HG03175 (cell line): ENCODE measurements around the gene UBE2D3.

ENCODE experiments used
- ATAC-seq: cut with Tn5 transposase; IDR thresholded peaks from one replicate; pipeline ENCODE4 v1.9.1; 2021; ENCODE audit warnings: mild to moderate bottlenecking, moderate library complexity; ENCODE audit not compliant: unreplicated experiment

Gene UBE2D3

DNA sequence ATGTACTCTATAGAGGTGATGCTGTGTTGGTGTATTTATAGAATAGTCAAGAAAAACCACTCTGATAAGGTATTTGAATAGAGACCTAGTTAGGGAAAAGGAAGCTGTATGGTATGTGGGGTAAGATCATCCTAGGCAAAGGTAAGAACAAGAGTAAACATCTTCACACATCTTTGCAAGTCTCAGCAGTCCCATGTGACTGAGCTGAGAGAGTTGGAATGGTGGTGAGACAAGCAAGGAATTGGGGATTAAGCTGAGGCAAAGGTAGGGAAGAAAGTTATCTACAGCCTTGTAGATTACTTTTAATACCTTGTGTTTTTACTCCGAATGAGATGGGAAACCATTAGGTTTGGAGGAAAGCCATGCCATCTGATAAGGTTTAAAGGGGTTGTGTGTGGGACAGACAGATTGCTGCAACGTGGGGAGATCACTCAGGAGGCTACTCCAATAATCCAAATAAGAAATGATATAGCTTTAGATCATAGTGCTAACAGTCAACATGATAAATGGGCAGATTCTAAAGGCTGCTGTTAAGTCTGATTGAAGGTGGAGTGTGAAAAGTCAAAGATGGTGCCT is 34.9 kb downstream of the UBE2D3 start:
- no peak for ATAC-seq

DNA sequence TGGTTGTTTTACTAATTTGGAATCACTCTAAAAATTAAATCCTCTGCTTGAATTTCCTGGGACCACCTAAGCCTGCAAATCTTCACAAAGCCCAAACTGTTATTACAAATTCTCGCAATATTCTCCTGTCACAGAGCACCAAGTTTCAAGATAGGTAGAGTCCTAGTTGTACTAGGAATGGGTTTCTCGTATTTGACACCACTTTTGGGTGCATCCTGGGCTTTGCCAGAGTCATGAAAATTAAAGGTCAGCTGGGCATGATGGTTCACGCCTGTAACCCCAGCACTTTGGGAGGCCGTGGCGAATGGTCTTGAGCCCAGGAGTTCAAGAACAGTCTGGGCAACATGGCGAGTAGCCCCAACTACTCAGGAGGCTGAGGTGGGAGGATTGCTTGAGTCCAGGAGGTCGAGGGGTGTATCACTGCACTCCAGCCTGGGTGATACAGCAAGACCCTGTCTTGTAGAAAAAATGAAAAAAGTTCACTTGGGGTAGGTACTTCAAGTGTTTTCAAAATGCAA is 36.0 kb downstream of the UBE2D3 start:
- no peak for ATAC-seq

DNA sequence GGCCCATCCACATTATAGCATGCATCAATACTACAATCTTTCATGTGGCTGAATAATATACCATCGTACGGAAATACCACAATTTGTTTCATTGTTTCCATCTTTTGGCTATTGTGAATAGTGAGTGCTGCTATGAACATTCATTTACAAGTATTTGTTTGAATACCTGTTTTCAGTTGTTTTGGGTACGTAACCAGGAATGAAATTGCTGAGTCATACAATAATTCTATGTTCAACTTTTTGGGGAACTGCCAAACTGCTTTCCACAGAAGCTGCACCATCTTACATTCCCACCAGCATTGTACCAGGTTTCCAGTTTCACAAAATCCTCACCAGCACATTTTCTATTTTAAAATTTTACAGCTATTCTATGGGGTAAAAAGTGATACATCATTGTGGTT is 38.0 kb downstream of the UBE2D3 start:
- ATAC-seq, result no peak

DNA sequence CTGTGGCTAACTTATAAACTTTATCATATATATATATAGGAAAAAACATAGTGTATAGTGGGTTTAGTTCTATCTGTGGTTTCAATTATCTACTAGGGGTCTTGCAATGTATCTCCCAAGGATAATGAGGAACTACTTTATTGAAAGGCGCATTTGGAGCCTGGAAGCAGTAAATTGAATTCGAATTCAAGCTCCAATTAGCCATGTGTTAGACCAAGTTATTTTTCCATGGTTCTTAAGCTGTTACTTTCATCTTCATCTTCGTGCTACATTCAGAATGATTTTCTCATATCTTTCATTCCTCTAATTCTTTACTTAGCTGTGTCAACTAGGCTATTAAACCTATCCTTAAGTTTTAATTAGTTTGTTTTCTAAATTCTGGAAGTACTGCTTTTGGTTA is 39.4 kb downstream of the UBE2D3 start:
- no peak for ATAC-seq

DNA sequence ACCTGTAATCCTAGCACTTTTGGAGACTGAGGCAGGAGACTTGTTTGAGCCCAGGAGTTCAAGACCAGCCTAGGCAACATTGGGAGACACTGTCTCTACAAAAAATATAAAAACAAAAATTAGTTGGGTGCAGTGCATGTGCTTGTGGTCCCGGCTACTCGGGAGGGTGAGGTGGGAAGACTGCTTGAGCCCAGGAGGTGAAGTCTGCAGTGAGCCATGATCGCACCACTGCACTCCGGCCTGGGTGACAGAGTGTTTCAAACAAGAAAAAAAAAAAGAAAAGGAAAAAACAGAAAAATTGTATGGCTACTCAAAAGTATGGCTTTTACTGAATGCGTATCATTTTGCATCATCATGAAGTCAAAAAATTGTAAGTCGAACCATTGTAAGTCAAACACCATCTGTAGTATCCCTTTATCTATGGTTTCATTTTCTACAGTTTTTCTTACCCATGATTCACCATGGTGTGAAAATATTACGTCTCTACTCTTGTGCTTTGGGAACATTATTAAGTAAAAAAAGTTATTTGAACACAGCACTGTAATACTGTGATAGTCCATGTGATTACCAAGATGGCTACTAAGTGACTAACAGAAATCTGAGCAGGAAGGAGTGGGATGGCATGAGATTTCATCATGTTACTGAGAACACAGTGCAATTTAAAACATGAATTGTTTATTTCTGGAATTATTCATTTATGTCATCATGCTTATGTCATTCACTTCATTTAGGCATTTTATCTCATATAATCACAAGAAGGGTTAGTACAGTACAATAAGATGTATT is 40.1 kb downstream of the UBE2D3 start:
- ATAC-seq, result no peak

DNA sequence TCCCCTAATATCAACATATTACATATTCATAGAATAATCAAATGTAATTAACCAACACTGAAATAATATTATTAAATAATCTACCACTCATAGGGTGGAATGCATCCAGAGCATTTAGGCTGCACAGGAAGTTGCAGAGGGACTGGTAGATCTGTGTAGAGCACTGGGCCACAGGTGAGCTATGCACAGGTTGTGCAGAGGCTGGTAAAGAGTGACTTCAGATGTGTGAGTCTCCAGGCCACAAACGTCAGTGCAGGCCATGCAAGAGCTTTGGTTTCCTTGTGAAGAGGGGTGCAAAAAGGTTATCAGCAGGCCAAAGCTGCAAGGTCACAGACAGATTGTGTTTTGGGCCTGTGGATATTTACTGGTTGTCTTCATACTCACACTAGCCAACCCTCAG is 41.1 kb downstream of the UBE2D3 start:
- no peak for ATAC-seq

DNA sequence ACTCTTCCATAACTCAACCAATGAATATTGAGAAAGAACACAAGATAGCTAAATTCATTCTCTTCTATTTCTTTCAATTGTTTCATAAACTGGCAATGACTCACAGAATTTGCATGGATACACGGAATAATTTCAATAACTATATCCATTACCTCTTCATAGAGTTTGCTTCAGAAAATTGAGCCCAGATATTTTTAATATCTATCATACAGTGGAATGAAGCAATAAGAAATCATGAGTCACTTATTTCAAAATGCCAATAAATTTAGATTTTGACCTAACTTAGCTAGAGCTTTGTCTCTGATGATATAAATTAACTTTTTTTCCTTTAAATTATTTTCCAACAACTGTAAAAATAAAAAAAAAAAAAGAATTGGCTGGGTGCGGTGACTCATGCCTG is 44.3 kb downstream of the UBE2D3 start:
- no peak for ATAC-seq

DNA sequence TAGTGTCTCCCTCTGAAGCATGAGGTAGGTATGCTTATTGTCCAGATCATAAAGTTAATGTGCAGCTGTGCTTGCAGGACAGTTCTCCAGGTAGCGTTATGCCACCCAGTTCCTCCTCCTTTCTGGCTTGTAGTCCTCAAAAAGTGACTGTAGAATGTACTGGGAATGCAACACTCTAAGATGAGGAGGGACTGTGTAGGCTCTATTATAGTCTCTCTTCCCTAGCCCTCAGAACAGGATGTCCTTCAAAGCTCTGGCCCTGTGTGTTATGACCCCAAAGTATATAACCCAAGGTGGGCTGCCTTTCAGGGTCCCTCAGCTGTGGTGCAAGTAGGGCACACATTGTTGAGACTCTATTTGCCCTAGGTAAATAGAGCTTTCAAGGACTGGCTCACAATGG is 45.8 kb downstream of the UBE2D3 start:
- no peak for ATAC-seq

DNA sequence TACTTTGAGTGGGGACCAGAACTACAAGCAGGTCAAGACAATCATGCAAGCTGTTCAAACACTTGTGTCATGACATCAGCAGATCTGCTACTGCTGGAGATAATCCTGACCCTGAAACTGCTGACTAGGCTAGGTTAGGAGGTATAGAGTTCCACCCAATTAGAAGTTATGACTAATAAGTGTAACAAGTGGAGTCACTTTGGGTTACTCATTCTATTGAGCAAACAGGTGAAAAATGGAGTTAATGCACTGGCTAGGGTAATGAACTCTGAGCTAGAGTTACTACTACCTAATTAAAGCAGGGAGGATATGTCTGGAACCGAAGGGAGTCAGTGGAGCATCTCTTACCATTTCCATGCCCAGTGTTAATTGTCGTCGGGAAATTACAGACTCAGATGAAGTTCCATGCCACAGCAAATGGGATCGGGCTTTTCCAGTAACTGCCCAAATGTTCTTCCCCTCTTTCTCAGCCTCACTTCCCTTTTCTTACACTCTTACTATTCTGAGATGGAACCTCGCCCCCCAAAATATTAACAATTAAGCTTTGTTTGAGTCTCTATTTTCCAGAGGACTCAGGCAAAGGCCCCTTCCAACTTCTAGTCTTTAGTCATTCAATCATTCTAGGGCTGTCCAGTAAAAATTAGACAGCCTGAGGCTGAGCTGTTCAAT is 46.7 kb downstream of the UBE2D3 start:
- no peak for ATAC-seq

DNA sequence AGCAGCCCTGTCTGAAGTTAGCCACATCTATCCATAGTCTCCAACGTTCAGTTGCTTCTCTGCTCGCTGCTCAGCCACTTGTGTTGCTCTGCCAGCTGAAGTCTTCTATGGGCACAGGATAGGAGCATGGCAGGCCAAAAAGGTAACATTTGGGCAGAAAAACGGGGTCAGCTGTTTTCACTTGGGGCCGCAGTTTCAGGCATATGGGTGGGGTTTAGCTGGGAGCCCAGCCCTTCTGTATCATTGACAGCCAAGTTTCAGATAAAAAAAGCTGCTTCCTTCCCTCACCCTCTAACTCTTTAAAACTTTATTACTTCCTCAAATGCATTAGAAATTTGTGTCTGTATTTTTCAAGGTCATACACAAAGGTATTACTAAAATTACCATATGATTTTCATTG is 48.1 kb downstream of the UBE2D3 start:
- ATAC-seq, result no peak

DNA sequence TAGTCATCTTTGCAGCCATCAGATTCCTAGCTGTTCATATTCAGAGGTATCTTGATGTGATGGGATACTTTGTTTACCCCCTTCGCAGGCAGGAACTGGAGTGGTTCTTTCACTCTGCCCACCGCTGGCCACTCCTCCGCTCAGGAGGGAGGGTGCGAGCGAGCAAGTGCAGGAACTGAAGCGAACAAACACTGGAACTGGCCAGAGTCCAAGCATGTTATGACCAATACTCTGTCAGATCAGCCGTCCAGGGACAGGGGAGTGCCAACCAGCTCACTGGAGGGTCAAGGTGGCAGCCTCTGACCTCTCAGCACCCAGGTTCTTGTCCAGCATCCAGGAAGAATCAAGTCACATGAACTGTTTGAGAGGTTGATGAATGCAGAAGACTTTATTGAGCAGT is 48.6 kb downstream of the UBE2D3 start:
- no peak for ATAC-seq

DNA sequence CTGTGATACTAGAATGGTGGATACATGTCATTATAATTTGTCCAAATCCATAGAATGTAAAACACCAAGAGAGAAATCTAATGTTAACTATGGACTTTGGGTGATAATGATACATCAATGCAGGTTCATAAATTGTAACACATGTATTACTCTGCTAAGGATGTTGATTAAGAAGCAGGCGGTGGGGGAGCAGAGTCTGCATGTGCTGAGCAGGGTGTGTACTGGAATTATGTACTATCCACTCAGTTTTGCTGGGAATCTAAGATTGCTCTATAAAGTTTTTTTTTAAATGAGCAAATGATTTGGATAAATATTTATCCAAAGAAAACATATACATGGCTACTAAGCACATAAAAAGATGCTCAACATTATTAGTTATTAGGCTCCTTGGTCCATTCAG is 51.5 kb downstream of the UBE2D3 start:
- ATAC-seq, result no peak

DNA sequence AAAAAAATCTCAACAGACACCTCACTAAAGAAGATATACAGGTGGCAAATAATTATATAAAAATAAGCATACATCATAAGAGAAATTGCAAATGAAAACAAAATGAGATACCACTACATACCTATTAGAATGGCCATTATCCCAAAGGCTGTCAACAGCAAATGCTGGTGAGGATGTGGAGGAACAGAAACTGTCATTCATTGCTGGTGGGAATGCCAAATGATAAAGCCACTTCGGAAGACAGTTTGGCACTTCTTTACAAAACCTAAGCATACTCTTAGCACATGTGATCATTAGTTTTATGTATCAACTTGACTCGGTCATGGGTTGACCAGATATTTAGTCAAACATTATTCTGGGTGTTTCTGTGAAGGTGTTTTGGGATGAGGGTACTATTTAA is 53.1 kb downstream of the UBE2D3 start:
- ATAC-seq, result no peak

DNA sequence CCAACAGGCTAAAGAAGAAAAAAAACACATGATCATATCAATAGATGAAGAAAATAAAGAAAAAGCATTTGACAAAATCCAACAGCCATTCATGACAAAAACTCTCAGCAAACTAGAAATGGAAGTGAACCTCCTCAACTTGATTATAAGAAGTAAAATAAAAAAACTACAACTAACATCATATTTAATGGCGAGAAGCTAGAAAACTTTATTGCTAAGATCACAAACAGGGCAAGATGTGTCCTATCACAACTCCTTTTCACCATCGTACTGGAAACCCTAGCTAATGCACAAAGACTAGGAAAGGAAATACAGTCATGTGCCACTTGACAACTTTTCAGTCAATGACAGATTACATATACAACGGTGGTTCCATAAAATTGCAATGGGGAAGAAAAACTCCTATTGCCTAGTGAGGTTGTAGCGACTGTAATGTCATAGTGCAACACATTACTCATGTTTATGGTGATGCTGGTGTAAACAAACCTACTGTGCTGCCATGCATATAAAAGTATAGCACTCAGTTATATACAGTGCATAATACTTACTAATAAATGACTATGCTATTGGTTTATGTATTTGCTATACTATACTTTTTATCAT is 54.5 kb downstream of the UBE2D3 start:
- ATAC-seq, result no peak

DNA sequence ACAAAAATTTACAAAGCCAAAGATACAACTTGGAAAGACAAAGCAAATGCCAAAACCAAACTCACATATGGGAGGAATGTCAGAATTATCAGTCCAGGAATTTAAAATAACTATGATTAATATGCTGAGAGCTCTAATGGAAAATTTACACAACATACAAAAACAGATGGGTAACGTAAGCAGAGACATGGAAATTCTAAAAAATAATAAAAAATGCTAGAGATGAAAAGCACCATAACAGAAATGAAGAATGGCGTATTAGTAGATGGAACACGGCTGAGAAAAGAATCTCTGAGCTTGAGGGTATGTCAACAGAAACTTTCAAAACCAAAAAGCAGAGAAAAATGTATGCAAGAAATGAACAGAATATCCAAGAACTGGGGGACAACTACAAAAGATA is 62.5 kb downstream of the UBE2D3 start:
- no peak for ATAC-seq

DNA sequence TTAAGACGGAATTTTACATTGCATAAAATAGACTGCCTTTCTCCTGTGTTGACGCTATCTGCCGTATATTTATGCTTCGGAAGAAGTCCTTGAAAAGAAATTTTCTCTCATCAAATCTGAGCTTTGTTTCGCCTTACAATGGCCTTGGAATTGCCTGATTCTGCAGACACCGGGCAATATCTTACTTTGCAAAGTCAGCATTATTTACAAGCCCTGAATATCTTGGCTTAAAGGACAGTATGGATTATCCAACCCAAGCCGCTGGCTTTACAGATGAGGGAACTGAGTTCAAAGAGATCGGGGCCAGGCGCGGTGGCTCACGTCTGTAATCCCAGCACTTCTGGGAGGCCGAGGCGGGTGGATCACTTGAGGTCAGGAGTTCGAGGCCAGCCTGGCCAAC is 65.4 kb downstream of the UBE2D3 start:
- no peak for ATAC-seq

DNA sequence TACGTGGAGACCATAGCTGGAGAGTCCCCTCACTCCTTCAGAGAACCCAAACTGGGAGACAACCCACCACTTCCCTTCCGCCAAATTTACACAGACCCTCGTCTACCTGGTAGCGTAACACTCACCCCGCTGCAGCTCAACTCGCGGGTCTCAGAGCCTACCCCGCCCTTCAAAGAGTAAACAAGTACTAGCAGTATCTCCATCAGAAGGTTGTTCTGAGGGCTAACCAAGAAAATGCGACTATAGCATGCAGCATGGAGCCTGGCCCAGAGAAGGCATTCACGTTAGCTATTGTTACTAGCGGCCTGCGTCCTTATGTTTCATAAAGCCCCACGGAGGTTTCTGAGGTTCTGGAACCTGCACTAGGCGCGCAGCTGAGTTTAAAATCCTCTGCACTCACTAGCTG is 66.1 kb downstream of the UBE2D3 start:
- ATAC-seq, result no peak

DNA sequence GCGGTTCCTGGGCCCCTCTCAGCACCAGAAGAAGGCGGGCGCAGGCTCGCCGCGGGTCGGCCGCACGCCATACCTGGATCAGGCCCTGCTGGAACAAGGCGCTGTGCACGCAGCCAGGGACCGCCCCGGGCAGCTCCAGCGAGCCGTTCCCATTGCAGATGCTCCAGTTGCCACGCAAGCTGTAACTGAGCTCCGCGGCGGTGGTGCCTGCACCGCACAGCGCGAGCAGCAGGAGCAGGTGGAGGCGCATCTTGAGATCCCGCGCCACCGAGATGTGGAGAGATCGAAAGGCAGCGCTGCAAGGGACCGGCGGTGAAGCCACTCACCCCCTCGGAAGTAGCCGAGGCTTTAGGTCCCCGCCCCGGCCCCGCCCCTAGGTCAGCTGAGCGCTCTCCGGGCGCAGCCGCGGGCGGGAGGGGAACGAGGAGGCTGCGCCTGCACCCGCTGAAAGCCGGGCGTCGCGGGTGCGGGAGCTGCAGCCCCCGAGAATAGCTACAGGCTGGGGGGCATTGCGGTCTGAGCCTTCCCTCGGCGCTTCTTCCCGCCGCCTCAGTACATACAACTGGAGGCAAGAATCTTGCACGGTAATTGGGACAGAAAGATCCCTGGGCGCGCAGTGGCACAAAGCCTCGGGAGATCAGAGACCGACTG is 66.6 kb downstream of the UBE2D3 start, which contains the start of gene MANBA:
MANBA (minus strand) TSS at position 324 of the 651 bp plus-strand sequence; CDS start at position 250, 74 bp downstream.
- ATAC-seq, result peak; percentile 93

DNA sequence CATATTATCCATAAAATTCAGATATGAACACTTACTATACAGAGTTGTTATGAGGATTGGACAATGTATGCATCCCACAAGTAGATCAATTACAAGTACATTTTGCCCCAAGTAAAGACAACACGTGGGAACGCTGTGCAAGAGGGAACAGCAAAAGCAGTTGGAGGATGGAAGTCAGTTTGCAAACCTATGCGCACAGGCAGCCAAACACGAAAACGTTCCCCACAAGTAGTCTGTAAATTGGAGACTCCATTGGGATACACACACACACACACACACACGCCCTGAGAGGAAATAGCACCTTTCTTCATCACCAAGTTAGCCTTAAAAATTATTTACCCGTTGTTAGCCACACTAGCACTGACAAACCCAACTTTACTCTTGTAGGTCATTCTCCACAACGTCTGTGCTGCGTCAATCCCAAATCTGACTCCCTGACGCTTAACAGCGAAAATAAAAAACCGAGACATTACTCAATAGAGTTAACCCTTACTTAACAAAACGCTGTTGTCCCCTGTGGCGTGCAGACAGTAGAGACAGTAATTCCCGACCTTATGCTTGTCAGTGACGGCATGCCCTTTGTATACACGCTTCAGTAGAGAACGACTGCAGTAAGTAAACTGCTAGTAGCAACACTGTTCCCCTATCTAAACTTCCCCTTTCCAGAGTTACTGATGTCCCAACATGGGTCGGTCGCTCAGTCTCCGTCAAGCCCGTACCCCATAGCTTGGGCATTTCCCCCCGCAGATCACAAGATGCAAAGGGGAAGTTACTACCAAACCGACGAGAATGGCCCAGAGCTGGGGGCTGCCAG is 67.3 kb downstream of the UBE2D3 start:
- peak; percentile 55 for ATAC-seq
